Activated CD4-positive, alpha-beta memory T cell treated with anti-CD3 and anti-CD28 coated beads for 36 hours (primary cell): ENCODE data around the gene ORMDL3. TPM values are rescaled to one million over a fixed set of nuclear protein-coding genes. Genes with fewer than 3 reads are reported as not detected.

ENCODE experiments used
- CTCF ChIA-PET: fragments of 350-600 bp; sonication (Branson Sonifier 250); formaldehyde crosslinking; loops from one replicate; lab custom pipeline; 2021; ENCODE audit warnings: antibody characterized with exemption, inconsistent platforms; lab: Charles Lee
- POLR2A ChIA-PET: fragments of 350-600 bp; sonication (Branson Sonifier 250); formaldehyde crosslinking; loops from one replicate; lab custom pipeline; 2021; ENCODE audit warnings: antibody characterized with exemption; lab: Charles Lee
- DNase-seq: peaks from one replicate; pipeline ENCODE4 v3.0.0-alpha.2; 2020
- H3K27ac Mint-ChIP-seq: one replicate; pipeline ENCODE4 v1.8.0; 2021; ENCODE audit warnings: mixed read lengths
- H3K27me3 Mint-ChIP-seq: one replicate; pipeline ENCODE4 v1.8.0; 2021; ENCODE audit warnings: mixed read lengths
- H3K36me3 Mint-ChIP-seq: one replicate; pipeline ENCODE4 v1.8.0; 2021; ENCODE audit warnings: mixed read lengths
- H3K4me1 Mint-ChIP-seq: one replicate; pipeline ENCODE4 v1.8.0; 2021; ENCODE audit warnings: low read depth, mixed read lengths
- H3K4me3 Mint-ChIP-seq: one replicate; pipeline ENCODE4 v1.8.0; 2021; ENCODE audit warnings: mild to moderate bottlenecking, mixed read lengths
- H3K9me3 Mint-ChIP-seq: one replicate; pipeline ENCODE4 v1.8.0; 2021; ENCODE audit warnings: mixed read lengths
- intact Hi-C: fragments of 100-400 bp; cut with micrococcal nuclease; formaldehyde crosslinking; loops from one replicate; pipeline ENCODE4 v1.15.1; 2023
- total RNA-seq, 2 experiments: library from RNA; stranded (reverse); gene quantifications; one replicate each; pipeline ENCODE4 v1.2.3, GENCODE V29; 2021

ORMDL3 gene, protein sequence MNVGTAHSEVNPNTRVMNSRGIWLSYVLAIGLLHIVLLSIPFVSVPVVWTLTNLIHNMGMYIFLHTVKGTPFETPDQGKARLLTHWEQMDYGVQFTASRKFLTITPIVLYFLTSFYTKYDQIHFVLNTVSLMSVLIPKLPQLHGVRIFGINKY
- total RNA-seq, result 10 to 100 TPM; 53.7 to 58.3 TPM

DNA sequence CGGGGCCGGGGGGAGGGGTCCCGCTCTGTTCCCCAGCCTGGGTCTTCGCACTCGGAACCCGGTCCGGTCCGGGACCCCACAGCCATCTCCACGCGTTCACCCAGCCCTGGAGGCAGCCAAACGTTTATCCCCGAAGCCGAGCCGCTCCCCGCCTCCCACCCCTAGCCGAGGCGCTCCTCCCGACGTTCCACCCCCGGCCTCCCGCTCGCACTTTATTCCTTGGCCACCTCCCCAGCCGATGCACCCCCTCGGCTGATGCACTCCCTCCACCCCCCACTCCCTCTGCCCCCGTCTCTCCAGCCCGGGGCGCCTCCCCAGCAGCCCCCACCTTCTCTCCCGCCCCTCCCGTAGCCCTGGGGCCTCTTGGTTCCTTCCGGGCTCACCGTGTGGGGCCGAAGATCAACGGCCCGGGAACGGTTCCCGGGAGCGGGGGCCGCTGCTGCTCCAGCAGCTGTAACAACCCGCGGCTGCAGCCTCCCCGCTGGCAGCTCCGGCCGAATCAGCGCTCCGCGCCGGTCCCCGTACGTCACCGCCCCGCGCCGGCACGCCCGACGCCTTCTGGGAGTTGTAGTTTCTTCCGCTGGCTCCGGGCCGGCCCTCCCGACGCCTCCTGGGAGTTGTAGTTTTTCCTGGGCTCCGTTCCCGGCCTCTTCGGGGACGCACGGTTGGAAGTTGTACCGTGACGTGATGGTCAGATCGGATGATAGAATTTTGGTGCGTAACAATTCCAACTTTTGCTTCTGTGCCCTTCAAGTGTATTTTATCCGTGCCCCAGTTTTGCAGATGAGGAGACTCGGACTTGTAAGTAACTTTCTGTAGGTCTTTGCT lies at the start of gene ORMDL3, which contains the start of gene LRRC3C:
TSS of gene ORMDL3 (minus strand) at position 501 of the 828 bp plus-strand sequence. CDS start 3,398 bp downstream, outside the sequence.
TSS of gene LRRC3C (plus strand) at position 632 of the 828 bp plus-strand sequence. CDS start 13,792 bp downstream, outside the sequence.
- ChIA-PET CTCF (interaction anchor here (1.0 to 2.0 kb wide), 3 partner anchors 31 to 306 kb away, joined by 3 to 8 read pairs (median 8); no protein-coding TSS in a partner anchor), POLR2A (interaction anchor here (0.7 to 1.6 kb wide), 6 partner anchors 9 to 172 kb away, joined by 3 to 4 read pairs (median 3); partner anchors contain the start of gene GSDMB)
- Mint-ChIP-seq H3K27me3 (no peaks in the 10 kb centered on the region), H3K4me3 (peak within 1 kb of the TSS; percentile 85), H3K9me3 (no peaks in the 10 kb centered on the region), H3K36me3 (peaks cover 15% of the 10 kb centered on the region), H3K4me1 (peaks cover 52% of the 10 kb centered on the region), H3K27ac (peak within 1 kb of the TSS; percentile 90)
- DNase-seq, result peak; percentile 95
- intact Hi-C loops, result loop anchor here (1.0 to 10.0 kb wide), 5 partner anchors 25 to 463 kb away; partner anchors contain the start of genes CDK12 and PSMD3

DNA sequence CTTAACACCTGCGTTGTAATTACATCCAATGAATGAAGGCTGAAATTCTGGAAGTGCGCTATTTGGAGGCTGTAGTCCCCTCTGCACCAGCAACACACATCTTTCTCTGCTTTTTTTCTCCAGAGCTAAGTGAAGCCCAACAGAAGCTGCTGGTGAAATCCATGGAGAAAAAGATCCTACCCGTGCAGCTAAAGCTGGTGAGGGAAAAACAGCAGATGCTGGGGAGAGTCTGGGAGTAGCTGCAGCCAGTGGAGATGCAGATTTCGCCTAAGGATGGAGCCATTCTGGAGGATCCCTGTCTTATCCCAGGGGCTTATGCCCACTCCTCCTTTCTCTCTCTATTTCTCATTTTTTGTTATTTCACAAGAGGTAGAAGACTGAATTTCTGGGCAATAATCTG lies 48.4 kb upstream of the ORMDL3 start:
- H3K4me3 Mint-ChIP-seq, result no peak overlapping the region
- H3K27me3 Mint-ChIP-seq, result peaks cover 18% of the 10 kb centered on the region
- no peaks in the 10 kb centered on the region for H3K9me3 Mint-ChIP-seq
- POLR2A ChIA-PET, result no interaction called here
- H3K27ac Mint-ChIP-seq, result no peak overlapping the region
- no peak for DNase-seq
- H3K4me1 Mint-ChIP-seq, result peaks cover 20% of the 10 kb centered on the region
- intact Hi-C loops, result no loop called here
- H3K36me3 Mint-ChIP-seq, result no peaks in the 10 kb centered on the region
- CTCF ChIA-PET, result interaction anchor here (0.6 to 4.8 kb wide), 3 partner anchors 18 to 103 kb away, joined by 3 to 37 read pairs (median 5); no protein-coding TSS in a partner anchor

DNA sequence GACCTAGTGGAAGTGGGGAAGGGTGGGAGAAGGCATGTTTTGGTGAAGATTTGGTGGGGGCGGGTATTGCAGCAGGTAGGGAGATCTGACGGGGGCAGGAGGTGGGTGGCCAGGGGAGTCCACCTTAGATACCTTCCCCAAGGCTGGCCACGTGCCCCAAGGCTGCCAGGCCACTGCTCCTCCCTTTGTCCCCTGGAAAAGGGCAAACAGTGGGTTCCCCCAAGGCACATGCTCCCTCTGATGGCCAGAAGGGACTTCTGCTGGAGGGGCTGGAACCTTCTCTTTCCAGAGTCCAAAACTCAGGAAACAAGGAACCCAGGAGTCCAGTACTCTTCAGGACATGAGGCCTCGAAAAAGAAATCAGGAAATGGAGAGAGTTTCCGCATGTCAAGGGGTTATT lies 47.0 kb upstream of the ORMDL3 start:
- Mint-ChIP-seq H3K4me3 (no peak overlapping the region), H3K9me3 (no peaks in the 10 kb centered on the region), H3K27me3 (peaks cover 19% of the 10 kb centered on the region), H3K36me3 (no peaks in the 10 kb centered on the region), H3K27ac (no peak overlapping the region), H3K4me1 (peaks cover 12% of the 10 kb centered on the region)
- ChIA-PET CTCF (interaction anchor here (4.8 kb wide), 1 partner anchor 17 kb away, joined by 37 read pairs; no protein-coding TSS in a partner anchor), POLR2A (no interaction called here)
- DNase-seq, result no peak
- intact Hi-C loops, result no loop called here

DNA sequence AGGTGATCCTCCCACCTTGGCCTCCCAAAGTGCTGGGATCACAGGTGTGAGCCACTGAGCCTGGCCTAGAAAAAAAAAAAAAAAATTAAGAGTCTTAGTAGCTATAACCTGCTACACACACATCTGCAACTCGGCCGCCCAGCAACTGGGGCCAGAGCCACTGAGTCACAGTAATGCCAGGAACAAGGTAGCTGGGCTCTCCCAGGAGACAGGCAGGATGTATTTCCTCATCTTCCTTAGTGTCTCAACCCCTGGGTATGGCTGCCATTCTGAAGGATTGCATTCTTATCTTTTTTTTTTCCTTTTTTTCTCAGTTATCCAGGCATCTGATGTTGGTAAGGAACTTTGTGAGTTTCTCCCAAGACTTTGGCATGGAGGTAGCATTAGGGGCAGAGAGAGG lies 46.1 kb upstream of the ORMDL3 start:
- Mint-ChIP-seq H3K9me3 (no peaks in the 10 kb centered on the region), H3K4me1 (peaks cover 9% of the 10 kb centered on the region), H3K27me3 (peaks cover 16% of the 10 kb centered on the region), H3K4me3 (no peak overlapping the region), H3K27ac (no peak overlapping the region), H3K36me3 (no peaks in the 10 kb centered on the region)
- no peak for DNase-seq
- ChIA-PET CTCF (interaction anchor here (4.8 kb wide), 1 partner anchor 16 kb away, joined by 37 read pairs; no protein-coding TSS in a partner anchor), POLR2A (no interaction called here)
- intact Hi-C loops, result no loop called here

DNA sequence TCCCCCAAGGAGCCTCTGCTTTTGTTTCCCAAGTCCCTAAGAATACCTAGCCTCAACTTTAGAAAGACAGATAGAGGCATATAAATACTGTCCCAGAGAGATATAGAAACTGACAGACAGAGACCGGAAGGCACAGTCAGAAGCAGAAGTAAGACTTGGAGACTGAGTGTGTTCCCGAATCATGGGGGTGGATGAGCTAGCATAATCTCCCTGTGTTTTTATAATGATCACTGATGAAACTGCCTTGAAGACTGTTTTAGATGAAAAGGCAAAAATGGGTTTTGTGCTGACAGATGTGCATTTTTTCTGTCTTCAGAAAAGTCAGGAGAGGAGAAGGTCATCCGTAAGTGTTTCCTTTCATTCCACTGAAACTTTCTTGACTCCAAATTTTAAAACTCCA lies 44.9 kb upstream of the ORMDL3 start:
- Mint-ChIP-seq H3K27ac (peak overlapping the region; percentile 19), H3K27me3 (peaks cover 16% of the 10 kb centered on the region), H3K4me1 (peaks cover 11% of the 10 kb centered on the region), H3K9me3 (no peaks in the 10 kb centered on the region), H3K4me3 (no peak overlapping the region), H3K36me3 (no peaks in the 10 kb centered on the region)
- CTCF ChIA-PET, result interaction anchor here (0.6 to 4.8 kb wide), 3 partner anchors 8 to 99 kb away, joined by 3 to 37 read pairs (median 7); partner anchors contain the start of gene PSMD3
- POLR2A ChIA-PET, result no interaction called here
- DNase-seq, result peak; percentile 25
- intact Hi-C loops, result no loop called here

DNA sequence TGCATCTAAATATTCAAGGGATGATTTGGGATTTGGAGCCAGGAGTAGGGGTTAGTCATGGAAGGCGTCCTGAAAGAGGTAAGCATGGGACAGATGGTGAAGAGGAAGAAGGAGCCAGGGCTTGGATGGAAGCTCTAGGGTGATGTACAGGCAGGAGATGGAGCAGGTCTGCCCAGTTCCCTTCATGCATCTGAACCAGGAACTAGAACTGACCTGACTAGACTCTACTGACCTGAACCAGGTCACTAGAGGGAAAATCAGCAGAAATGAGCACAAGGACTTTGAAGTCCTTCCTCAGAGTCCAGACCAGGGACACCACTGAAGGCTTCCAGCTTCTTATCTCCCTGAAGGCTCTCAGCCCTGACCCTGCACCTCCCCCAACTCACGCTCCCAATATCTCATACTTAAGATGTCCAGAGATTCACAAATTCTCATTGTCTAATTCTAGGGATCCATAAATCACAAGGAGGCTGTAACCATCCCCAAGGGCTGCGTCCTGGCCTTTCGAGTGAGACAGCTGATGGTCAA lies 43.7 kb upstream of the ORMDL3 start:
- H3K9me3 Mint-ChIP-seq, result no peaks in the 10 kb centered on the region
- H3K4me1 Mint-ChIP-seq, result peaks cover 14% of the 10 kb centered on the region
- POLR2A ChIA-PET, result no interaction called here
- intact Hi-C loops, result loop anchor here (2.0 kb wide), 1 partner anchor 422 kb away; no protein-coding TSS in a partner anchor
- CTCF ChIA-PET, result interaction anchor here (2.0 kb wide), 1 partner anchor 9 kb away, joined by 7 read pairs; the partner anchor contains the start of gene PSMD3
- no peak for DNase-seq
- no peak overlapping the region for H3K27ac Mint-ChIP-seq
- no peaks in the 10 kb centered on the region for H3K36me3 Mint-ChIP-seq
- peaks cover 16% of the 10 kb centered on the region for H3K27me3 Mint-ChIP-seq
- H3K4me3 Mint-ChIP-seq, result no peak overlapping the region

DNA sequence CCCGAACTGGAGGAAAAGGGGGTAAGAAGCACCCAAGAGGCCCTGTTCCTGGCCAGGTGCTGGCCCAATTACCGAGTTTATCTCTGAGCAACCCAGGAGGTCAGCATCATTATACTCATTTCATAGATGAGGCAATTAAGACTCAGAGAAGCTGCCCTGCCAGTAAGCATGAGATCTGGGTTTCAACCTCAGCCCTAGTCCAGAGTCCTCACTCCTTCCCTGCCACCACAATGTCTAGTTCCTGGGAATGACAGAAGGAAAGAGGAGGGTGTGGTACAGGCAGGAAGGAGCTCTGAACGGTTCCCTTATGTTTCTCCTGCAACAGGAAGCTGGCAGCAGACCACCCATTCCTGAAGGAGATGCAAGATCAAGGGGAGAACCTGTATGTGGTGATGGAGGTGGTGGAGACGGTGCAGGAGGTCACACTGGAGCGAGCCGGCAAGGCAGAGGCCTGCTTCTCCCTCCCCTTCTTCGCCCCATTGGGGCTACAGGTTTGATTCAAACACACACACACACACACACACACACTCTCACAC lies 42.8 kb upstream of the ORMDL3 start:
- Mint-ChIP-seq H3K36me3 (no peaks in the 10 kb centered on the region), H3K27me3 (peaks cover 16% of the 10 kb centered on the region), H3K4me1 (peaks cover 14% of the 10 kb centered on the region), H3K9me3 (no peaks in the 10 kb centered on the region), H3K27ac (no peak overlapping the region), H3K4me3 (no peak overlapping the region)
- ChIA-PET POLR2A (no interaction called here), CTCF (no interaction called here)
- intact Hi-C loops, result loop anchor here (2.0 kb wide), 1 partner anchor 421 kb away; no protein-coding TSS in a partner anchor
- no peak for DNase-seq

DNA sequence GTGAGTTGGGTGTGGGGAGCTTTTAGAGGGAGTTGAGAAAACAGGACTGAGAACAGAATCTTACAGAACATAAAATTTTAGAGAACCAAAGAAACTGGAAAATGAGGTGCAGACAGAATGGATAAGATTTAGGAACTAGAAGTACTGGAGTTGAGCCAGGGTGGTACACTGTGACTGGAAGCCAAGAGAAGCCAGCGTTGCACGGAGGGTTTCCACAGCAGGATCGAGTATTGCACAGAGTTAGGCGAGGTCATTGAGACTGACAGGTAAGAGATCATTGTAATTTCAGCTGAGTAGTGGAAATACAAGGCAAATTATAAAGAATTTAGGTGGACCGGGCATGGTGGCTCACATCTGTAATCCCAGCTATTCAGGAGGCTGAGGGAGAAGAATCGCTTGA lies 42.0 kb upstream of the ORMDL3 start:
- POLR2A ChIA-PET, result no interaction called here
- H3K4me3 Mint-ChIP-seq, result no peak overlapping the region
- no peaks in the 10 kb centered on the region for H3K9me3 Mint-ChIP-seq
- peaks cover 16% of the 10 kb centered on the region for H3K27me3 Mint-ChIP-seq
- H3K36me3 Mint-ChIP-seq, result no peaks in the 10 kb centered on the region
- intact Hi-C loops, result no loop called here
- no peak overlapping the region for H3K27ac Mint-ChIP-seq
- CTCF ChIA-PET, result interaction anchor here (0.8 to 1.0 kb wide), 4 partner anchors 10 to 43 kb away, joined by 3 to 5 read pairs (median 4); partner anchors contain the start of gene PSMD3
- peaks cover 14% of the 10 kb centered on the region for H3K4me1 Mint-ChIP-seq
- no peak for DNase-seq

DNA sequence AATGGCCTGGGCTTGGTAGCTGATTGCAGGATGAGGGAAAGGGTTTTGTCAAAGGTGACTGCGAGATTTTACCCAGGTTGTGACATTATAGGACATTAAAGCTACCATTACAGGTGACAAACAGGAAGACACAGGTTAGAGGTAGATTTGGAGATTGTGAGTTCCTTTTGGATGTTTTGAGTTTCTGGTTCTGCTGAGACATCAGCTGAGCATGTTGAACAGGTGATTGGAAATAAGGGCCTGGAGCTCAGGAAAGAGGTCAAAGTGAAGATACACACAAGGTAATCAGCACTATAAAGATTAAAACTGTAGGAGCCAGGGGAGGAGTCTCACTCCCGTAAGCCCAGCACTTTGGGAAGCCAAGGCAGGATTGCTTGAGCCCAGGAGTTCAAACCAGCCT lies 41.4 kb upstream of the ORMDL3 start:
- ChIA-PET POLR2A (no interaction called here), CTCF (interaction anchor here (0.8 to 1.0 kb wide), 4 partner anchors 10 to 44 kb away, joined by 3 to 5 read pairs (median 4); partner anchors contain the start of gene PSMD3)
- intact Hi-C loops, result no loop called here
- H3K27ac Mint-ChIP-seq, result no peak overlapping the region
- no peak for DNase-seq
- H3K27me3 Mint-ChIP-seq, result peaks cover 13% of the 10 kb centered on the region
- no peak overlapping the region for H3K4me3 Mint-ChIP-seq
- no peaks in the 10 kb centered on the region for H3K36me3 Mint-ChIP-seq
- H3K9me3 Mint-ChIP-seq, result no peaks in the 10 kb centered on the region
- H3K4me1 Mint-ChIP-seq, result peaks cover 18% of the 10 kb centered on the region

DNA sequence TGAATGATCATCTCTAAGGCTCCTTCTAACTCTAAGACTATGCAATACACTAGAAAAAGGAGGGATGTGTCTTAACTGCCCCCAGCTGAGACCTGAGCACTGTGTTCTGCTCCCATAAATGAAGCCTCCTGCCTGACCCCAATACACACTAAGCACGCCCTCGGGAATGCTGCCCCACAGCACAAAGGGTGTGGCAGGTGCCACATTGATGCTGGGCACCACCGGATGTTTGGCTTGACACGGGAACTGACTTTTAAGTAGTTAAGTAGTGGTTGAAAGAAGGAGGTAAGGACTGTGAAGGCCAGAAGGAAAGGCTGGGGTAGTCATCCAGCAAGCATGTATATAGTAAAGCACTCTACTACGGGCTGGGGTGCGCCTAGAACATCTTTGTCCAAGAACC lies 39.4 kb upstream of the ORMDL3 start:
- Mint-ChIP-seq H3K36me3 (no peaks in the 10 kb centered on the region), H3K27me3 (peaks cover 11% of the 10 kb centered on the region), H3K4me1 (peaks cover 23% of the 10 kb centered on the region), H3K4me3 (no peak overlapping the region), H3K27ac (no peak overlapping the region), H3K9me3 (no peaks in the 10 kb centered on the region)
- CTCF ChIA-PET, result no interaction called here
- intact Hi-C loops, result no loop called here
- no peak for DNase-seq
- POLR2A ChIA-PET, result interaction anchor here (0.6 kb wide), 1 partner anchor 136 kb away, joined by 4 read pairs; no protein-coding TSS in a partner anchor

DNA sequence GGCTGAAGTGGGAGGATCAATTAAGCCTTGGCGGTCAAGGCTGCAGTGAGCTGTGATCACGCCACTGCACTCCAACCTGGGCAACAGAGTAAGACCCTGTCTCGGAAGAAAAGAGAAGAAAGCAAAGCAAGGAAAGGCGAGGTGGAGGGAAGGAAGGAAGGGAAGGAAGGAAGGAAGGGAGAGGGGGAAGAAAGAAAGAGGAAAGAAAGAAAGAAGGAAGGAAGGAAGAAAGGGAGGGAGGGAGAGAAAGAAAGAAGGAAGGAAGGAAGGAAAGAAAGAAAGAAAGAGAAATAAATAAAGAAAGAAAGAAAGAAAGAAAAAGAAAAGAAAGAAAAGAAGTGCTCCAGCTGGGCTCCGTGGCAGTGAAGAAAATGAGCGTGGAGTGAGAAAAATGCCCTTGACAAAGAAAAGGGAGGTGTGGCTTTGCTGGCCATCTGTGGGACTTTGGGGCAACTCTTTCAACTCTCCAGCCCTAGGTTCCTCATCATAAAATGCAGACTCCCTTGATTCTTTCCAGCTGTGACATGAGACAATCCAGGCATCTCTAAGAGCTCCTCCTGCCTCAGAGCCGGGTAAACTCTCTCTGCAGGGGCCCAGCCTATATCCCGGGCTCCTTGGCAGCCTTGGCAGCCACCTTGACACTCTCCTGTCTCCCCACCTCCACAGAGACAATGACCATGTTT lies 37.8 kb upstream of the ORMDL3 start:
- POLR2A ChIA-PET, result no interaction called here
- CTCF ChIA-PET, result interaction anchor here (0.6 to 1.6 kb wide), 3 partner anchors 48 to 212 kb away, joined by 3 to 5 read pairs (median 3); no protein-coding TSS in a partner anchor
- intact Hi-C loops, result no loop called here
- no peaks in the 10 kb centered on the region for H3K36me3 Mint-ChIP-seq
- peaks cover 3% of the 10 kb centered on the region for H3K27me3 Mint-ChIP-seq
- H3K9me3 Mint-ChIP-seq, result no peaks in the 10 kb centered on the region
- DNase-seq, result no peak
- no peak overlapping the region for H3K27ac Mint-ChIP-seq
- H3K4me3 Mint-ChIP-seq, result no peak overlapping the region
- peaks cover 21% of the 10 kb centered on the region for H3K4me1 Mint-ChIP-seq
